CD4-positive, alpha-beta T cell (primary cell): ENCODE data around the gene MORN5. TPM values are rescaled to one million over a fixed set of nuclear protein-coding genes. Genes with fewer than 3 reads are reported as not detected.

Source experiments
- ATAC-seq: fragments of 200-7000 bp; cut with Tn5 transposase; one replicate; pipeline ENCODE4 v1.10.0; 2022; ENCODE audit warnings: mild to moderate bottlenecking; ENCODE audit not compliant: poor library complexity
- CTCF ChIA-PET: fragments of 350-600 bp; sonication (Branson Sonifier 250); formaldehyde crosslinking; loops from one replicate; lab custom pipeline; 2021; ENCODE audit warnings: antibody characterized with exemption, inconsistent platforms; lab: Charles Lee
- POLR2A ChIA-PET: fragments of 350-600 bp; sonication (Branson Sonifier 250); formaldehyde crosslinking; loops from one replicate; lab custom pipeline; 2021; ENCODE audit warnings: antibody characterized with exemption, inconsistent platforms; lab: Charles Lee
- DNase-seq, 14 experiments: peaks; one replicate each; pipeline ENCODE4 v3.0.0-alpha.2; 2013 to 2020; ENCODE audit warnings: mixed read lengths in 2 of 14
- H3K27ac ChIP-seq, 2 donors: one replicate each; pipeline versions ENCODE4 v1.5.1 to v1.7.0; 2013; ENCODE audit warnings: low read length in 2 of 2, low read depth in 1 of 2, mild to moderate bottlenecking in 1 of 2
- H3K27me3 ChIP-seq, 2 experiments: 1 replicate in 1 of 2; 2 replicates in 1 of 2; pipeline versions ENCODE4 v1.6.1 to v1.7.0; 2013; ENCODE audit warnings: low read length in 2 of 2, control low read depth in 1 of 2, mild to moderate bottlenecking in 1 of 2, moderate library complexity in 1 of 2; ENCODE audit not compliant: insufficient read depth in 2 of 2, control insufficient read depth in 1 of 2
- H3K36me3 ChIP-seq: one replicate; pipeline ENCODE4 v1.6.1; 2013; ENCODE audit warnings: low read length, control low read depth; ENCODE audit not compliant: insufficient read depth
- H3K4me1 ChIP-seq: one replicate; pipeline ENCODE4 v1.6.1; 2013; ENCODE audit warnings: low read length, control low read depth; ENCODE audit not compliant: insufficient read depth
- H3K4me3 ChIP-seq: one replicate; pipeline ENCODE4 v1.5.1; 2013; ENCODE audit warnings: mild to moderate bottlenecking, low read length, moderate library complexity
- H3K9me3 ChIP-seq, 2 experiments: 1 replicate in 1 of 2; 2 replicates in 1 of 2; pipeline versions ENCODE4 v1.6.1 to v1.7.0; 2013; ENCODE audit warnings: low read length in 2 of 2, mild to moderate bottlenecking in 2 of 2, control low read depth in 1 of 2, moderate library complexity in 1 of 2; ENCODE audit not compliant: control insufficient read depth in 1 of 2, insufficient read depth in 1 of 2
- H3K27ac Mint-ChIP-seq: one replicate; pipeline ENCODE4 v1.8.0; 2020; ENCODE audit warnings: mixed read lengths
- H3K27me3 Mint-ChIP-seq: one replicate; pipeline ENCODE4 v1.8.0; 2021; ENCODE audit warnings: mixed read lengths
- H3K36me3 Mint-ChIP-seq: one replicate; pipeline ENCODE4 v1.8.0; 2021; ENCODE audit warnings: low read depth, mixed read lengths
- H3K4me1 Mint-ChIP-seq: one replicate; pipeline ENCODE4 v1.8.0; 2021; ENCODE audit warnings: low read depth, mixed read lengths
- H3K4me3 Mint-ChIP-seq: one replicate; pipeline ENCODE4 v1.8.0; 2020; ENCODE audit warnings: mild to moderate bottlenecking, mixed read lengths
- H3K9me3 Mint-ChIP-seq: one replicate; pipeline ENCODE4 v1.8.0; 2020; ENCODE audit warnings: mixed read lengths
- CTCF ChIP-seq: fragments of 200-600 bp; IDR thresholded peaks from one replicate; pipeline ENCODE4 v1.8.0; 2022; ENCODE audit warnings: antibody characterized with exemption, mild to moderate bottlenecking
- intact Hi-C, 2 experiments: fragments of 100-400 bp; cut with DNase I in 1 of 2; cut with micrococcal nuclease in 1 of 2; formaldehyde crosslinking; loops; one replicate each; pipeline versions ENCODE4 v1.15.1 to v1.9.0; 2023 to 2025; cut with DNase I, micrococcal nuclease
- total RNA-seq, 174 experiments: library from RNA in 2 of 174; stranded (reverse) in 2 of 174; gene quantifications; one replicate each; pipeline ENCODE4 v1.2.3 and lab custom pipeline; 2021 to 2026

Gene MORN5
- total RNA-seq, 2 experiments from 2014 or later, result not detected

DNA sequence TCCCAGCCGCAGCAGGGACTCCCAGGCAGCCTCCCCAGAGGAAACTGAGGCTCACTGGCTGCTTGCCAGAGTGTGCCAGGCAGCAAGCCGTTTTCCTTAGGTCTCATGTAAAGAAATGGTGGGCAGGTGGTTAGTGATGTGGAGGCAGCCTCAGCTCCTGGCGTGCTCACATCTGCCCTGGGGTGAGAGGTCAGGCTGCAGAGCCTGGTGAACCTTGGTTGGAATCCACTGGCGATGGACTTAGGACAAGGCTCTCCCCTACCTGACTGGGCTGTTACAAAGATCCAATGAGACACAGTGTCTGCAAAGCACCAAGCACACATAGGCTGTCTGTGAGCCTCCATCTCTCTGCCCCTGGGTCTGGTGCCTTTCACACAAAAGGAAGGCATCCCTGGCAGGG is 38.2 kb downstream of the MORN5 start:
- H3K9me3 Mint-ChIP-seq, result no peaks in the 10 kb centered on the region
- H3K27me3 Mint-ChIP-seq, result no peaks in the 10 kb centered on the region
- Histone ChIP-seq H3K36me3 (no peaks in the 10 kb centered on the region), H3K9me3 (no peaks in the 10 kb centered on the region), H3K27me3 (peaks cover 0 to 3% of the 10 kb centered on the region in 2 experiments), H3K4me3 (no peak overlapping the region), H3K4me1 (no peaks in the 10 kb centered on the region), H3K27ac (no peak overlapping the region)
- no peaks in the 10 kb centered on the region for H3K4me1 Mint-ChIP-seq
- H3K4me3 Mint-ChIP-seq, result no peak overlapping the region
- ChIA-PET POLR2A (no interaction called here), CTCF (no interaction called here)
- intact Hi-C loops, result no loop called here
- ATAC-seq (no peak), DNase-seq (no peak)
- H3K27ac Mint-ChIP-seq, result no peak overlapping the region
- no peaks in the 10 kb centered on the region for H3K36me3 Mint-ChIP-seq
- no peak for TF ChIP-seq CTCF

DNA sequence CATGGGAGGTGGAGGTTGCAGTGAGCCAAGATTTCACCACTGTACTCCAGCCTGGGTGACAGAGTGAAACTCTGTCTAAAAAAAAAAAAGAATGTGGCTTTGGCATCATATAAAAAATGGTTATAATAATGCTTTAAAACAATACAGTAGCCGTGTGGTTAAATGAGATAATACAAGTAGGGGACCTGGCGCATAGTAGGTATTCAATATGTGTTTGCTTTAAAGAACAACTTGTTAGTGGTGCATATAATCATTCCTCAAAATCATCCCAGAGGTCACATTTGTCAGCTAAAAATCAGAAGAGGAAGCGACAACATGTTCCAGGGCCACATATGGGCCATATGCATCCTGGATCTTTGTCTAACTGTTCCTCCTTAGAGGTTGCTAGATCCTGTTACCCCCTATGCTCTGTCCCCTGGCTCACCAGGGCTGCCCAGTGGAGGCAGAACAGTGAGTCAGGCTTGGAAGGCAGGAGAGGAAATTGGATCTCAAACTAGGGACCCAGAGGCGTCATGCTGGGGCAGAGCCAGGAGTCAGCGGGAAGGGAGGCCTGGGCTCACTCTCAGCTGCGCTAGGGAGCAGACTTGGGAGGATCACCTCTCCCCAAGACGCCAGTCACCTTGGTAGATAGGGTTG is 41.4 kb downstream of the MORN5 start:
- ChIA-PET POLR2A (no interaction called here), CTCF (no interaction called here)
- TF ChIP-seq CTCF, result no peak
- no peaks in the 10 kb centered on the region for H3K9me3 ChIP-seq
- H3K4me3 ChIP-seq, result no peak overlapping the region
- H3K36me3 ChIP-seq, result no peaks in the 10 kb centered on the region
- no peaks in the 10 kb centered on the region for H3K4me1 Mint-ChIP-seq
- no peak for DNase-seq
- H3K27me3 Mint-ChIP-seq, result peaks cover 2% of the 10 kb centered on the region
- H3K27ac Mint-ChIP-seq, result no peak overlapping the region
- no peak overlapping the region for H3K4me3 Mint-ChIP-seq
- no peaks in the 10 kb centered on the region for H3K36me3 Mint-ChIP-seq
- H3K9me3 Mint-ChIP-seq, result no peaks in the 10 kb centered on the region
- H3K4me1 ChIP-seq, result no peaks in the 10 kb centered on the region
- intact Hi-C loops, result no loop called here
- H3K27me3 ChIP-seq, result peaks cover 0 to 3% of the 10 kb centered on the region in 2 experiments
- no peak for ATAC-seq
- no peak overlapping the region for H3K27ac ChIP-seq

- no peak overlapping the region for H3K4me3 ChIP-seq
- ATAC-seq, result no peak
These were observed 41.9 kb downstream of the MORN5 start for GRCh38 chr9:122201641-122202040.

More at GRCh38 chr9:122201641-122202040, 41.9 kb downstream of the MORN5 start:
- Histone ChIP-seq H3K27ac (no peak overlapping the region), H3K4me1 (no peaks in the 10 kb centered on the region), H3K9me3 (no peaks in the 10 kb centered on the region), H3K27me3 (peaks cover 0 to 4% of the 10 kb centered on the region in 2 experiments), H3K36me3 (no peaks in the 10 kb centered on the region)
- DNase-seq, result no peak
- Mint-ChIP-seq H3K4me3 (no peak overlapping the region), H3K27me3 (peaks cover 6% of the 10 kb centered on the region), H3K9me3 (no peaks in the 10 kb centered on the region), H3K36me3 (no peaks in the 10 kb centered on the region), H3K4me1 (no peaks in the 10 kb centered on the region), H3K27ac (no peak overlapping the region)
- no peak for TF ChIP-seq CTCF
- ChIA-PET POLR2A (no interaction called here), CTCF (no interaction called here)
- intact Hi-C loops, result no loop called here
